HG03060 (cell line): ENCODE results near the gene GPR155.
A peak's percentile ranks its signal among the peaks of the same experiment; 100 is the strongest.
"Not testable (repeated sequence)": the region's sequence is repeated elsewhere in the genome, so short reads cannot be mapped to it uniquely, and the experiment has no call there.

Experiments
- ATAC-seq: cut with Tn5 transposase; IDR thresholded peaks from one replicate; pipeline ENCODE4 v1.9.1; 2021; ENCODE audit warnings: low read depth, moderate number of reproducible peaks; ENCODE audit not compliant: unreplicated experiment

GPR155 gene

GRCh38 chr2:174491947-174492346, 5.1 kb upstream of the GPR155 start:
- ATAC-seq, result no peak

GRCh38 chr2:174490051-174490450, 3.2 kb upstream of the GPR155 start:
- no peak for ATAC-seq

GRCh38 chr2:174489520-174489919, 2.7 kb upstream of the GPR155 start:
- not testable (repeated sequence) for ATAC-seq

GRCh38 chr2:174487820-174488162, 962 bp upstream of the GPR155 start:
- no peak for ATAC-seq

- peak; percentile 30 for ATAC-seq
Observed at GRCh38 chr2:174487108-174487819, 435 bp upstream of the GPR155 start.

GRCh38 chr2:174485788-174486562, 854 bp downstream of the GPR155 start:
- ATAC-seq, result peak; percentile 30

- ATAC-seq, result not testable (repeated sequence)
Observed at GRCh38 chr2:174485045-174485444, 1.8 kb downstream of the GPR155 start.

GRCh38 chr2:174484573-174484972, 2.3 kb downstream of the GPR155 start:
- ATAC-seq, result no peak

- ATAC-seq, result no peak
Observed at GRCh38 chr2:174482854-174483253, 4.0 kb downstream of the GPR155 start.

GRCh38 chr2:174477759-174478158, 9.1 kb downstream of the GPR155 start:
- no peak for ATAC-seq

- no peak for ATAC-seq
Observed at GRCh38 chr2:174473796-174474195, 13.0 kb downstream of the GPR155 start.

GRCh38 chr2:174465327-174465726, 21.5 kb downstream of the GPR155 start:
- ATAC-seq, result no peak

GRCh38 chr2:174461221-174461620, 25.6 kb downstream of the GPR155 start:
- ATAC-seq, result no peak

GRCh38 chr2:174454566-174454965, 32.3 kb downstream of the GPR155 start:
- no peak for ATAC-seq

- no peak for ATAC-seq
Observed at GRCh38 chr2:174450021-174450816, 36.6 kb downstream of the GPR155 start.

GRCh38 chr2:174449033-174449432, 37.8 kb downstream of the GPR155 start:
- no peak for ATAC-seq

- no peak for ATAC-seq
Observed at GRCh38 chr2:174446531-174446930, 40.3 kb downstream of the GPR155 start.

- ATAC-seq, result no peak
Observed at GRCh38 chr2:174445248-174445647, 41.6 kb downstream of the GPR155 start.

GRCh38 chr2:174444761-174445160, 42.1 kb downstream of the GPR155 start:
- ATAC-seq, result no peak

- no peak for ATAC-seq
Observed at GRCh38 chr2:174442546-174443510, 44.0 kb downstream of the GPR155 start.
